Activated T-cell treated with anti-CD3 and anti-CD28 coated beads, Interleukin-2, amount 50 U/mL, for 72 hours (primary cell): ENCODE data around the gene ACSM3. TPM values are rescaled to one million over a fixed set of nuclear protein-coding genes. Genes with fewer than 3 reads are reported as not detected.

ENCODE experiments used
- ATAC-seq, 2 donors: fragments of 150-1000 bp; cut with Tn5 transposase; replicated peaks in 1 of 2; 2 replicates each; pipeline ENCODE4 v1.10.0; 2021; ENCODE audit warnings: moderate library complexity in 2 of 2, mild to moderate bottlenecking in 1 of 2
- DNase-seq, 2 donors: peaks; one replicate each; pipeline ENCODE4 v3.0.0; 2021 to 2022; ENCODE audit warnings: mixed read lengths in 1 of 2
- H3K27ac Mint-ChIP-seq: one replicate; pipeline ENCODE4 v1.8.0; 2022; ENCODE audit warnings: mild to moderate bottlenecking, moderate library complexity, mixed read lengths
- H3K27me3 Mint-ChIP-seq: one replicate; pipeline ENCODE4 v1.8.0; 2022; ENCODE audit warnings: low read depth, mixed read lengths
- H3K36me3 Mint-ChIP-seq, 2 donors: one replicate each; pipeline ENCODE4 v1.8.0; 2022; ENCODE audit warnings: mixed read lengths in 2 of 2, mild to moderate bottlenecking in 1 of 2; ENCODE audit not compliant: insufficient read depth in 2 of 2
- H3K4me1 Mint-ChIP-seq: one replicate; pipeline ENCODE4 v1.8.0; 2022; ENCODE audit warnings: low read depth, mixed read lengths
- H3K4me3 Mint-ChIP-seq, 2 donors: one replicate each; pipeline ENCODE4 v1.8.0; 2022; ENCODE audit warnings: mild to moderate bottlenecking in 2 of 2, mixed read lengths in 2 of 2, moderate library complexity in 2 of 2
- H3K9me3 Mint-ChIP-seq, 2 donors: one replicate each; pipeline ENCODE4 v1.8.0; 2022; ENCODE audit warnings: mixed read lengths in 2 of 2
- total RNA-seq, 2 donors: library from RNA; stranded (reverse); gene quantifications; one replicate each; pipeline ENCODE4 v1.2.3, GENCODE V29; 2022

Gene ACSM3
- total RNA-seq, 2 donors from 2014 or later: 23.7 to 26.7 TPM

DNA sequence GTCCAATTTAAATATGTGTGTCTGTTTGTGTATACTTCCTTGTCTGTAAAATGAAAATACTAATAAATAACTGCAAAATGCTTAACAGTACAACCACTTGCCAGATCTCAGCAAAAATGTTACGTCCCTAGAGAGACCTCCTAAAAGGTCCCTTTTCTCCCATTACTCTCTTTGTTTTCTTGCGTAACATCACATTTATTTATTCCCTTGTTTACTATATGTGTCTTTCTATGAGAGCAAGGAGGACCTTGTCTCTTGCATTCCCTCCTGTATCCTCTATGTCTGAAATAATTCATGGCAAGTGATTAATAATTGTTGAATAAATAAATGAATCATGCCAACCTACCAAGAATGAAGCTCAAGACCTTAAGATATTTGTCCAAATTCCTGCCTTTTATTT lies 1.9 kb downstream of the ACSM3 start:
- no peak for ATAC-seq
- Mint-ChIP-seq H3K9me3 (peaks cover 4 to 7% of the 10 kb centered on the region in 2 donors), H3K4me3 (no peak overlapping the region), H3K27ac (no peak overlapping the region), H3K27me3 (no peaks in the 10 kb centered on the region), H3K36me3 (peaks cover 4 to 12% of the 10 kb centered on the region in 2 donors), H3K4me1 (peaks cover 21% of the 10 kb centered on the region)
- no peak for DNase-seq

- no peak for ATAC-seq
- Mint-ChIP-seq H3K9me3 (peaks cover 4 to 7% of the 10 kb centered on the region in 2 donors), H3K4me1 (peaks cover 21% of the 10 kb centered on the region), H3K36me3 (peaks cover 4 to 12% of the 10 kb centered on the region in 2 donors), H3K27ac (no peak overlapping the region), H3K4me3 (no peak overlapping the region), H3K27me3 (no peaks in the 10 kb centered on the region)
- DNase-seq: no peak
Measured at GRCh38 chr16:20766294-20766693, 2.5 kb downstream of the ACSM3 start.

GRCh38 chr16:20767577-20767976 lies 3.8 kb downstream of the ACSM3 start:
- Mint-ChIP-seq H3K9me3 (peaks cover 2% of the 10 kb centered on the region in 2 donors), H3K27me3 (no peaks in the 10 kb centered on the region), H3K4me3 (no peak overlapping the region), H3K27ac (no peak overlapping the region), H3K36me3 (peaks cover 2 to 6% of the 10 kb centered on the region in 2 donors), H3K4me1 (peaks cover 15% of the 10 kb centered on the region)
- ATAC-seq (no peak), DNase-seq (no peak)

DNA sequence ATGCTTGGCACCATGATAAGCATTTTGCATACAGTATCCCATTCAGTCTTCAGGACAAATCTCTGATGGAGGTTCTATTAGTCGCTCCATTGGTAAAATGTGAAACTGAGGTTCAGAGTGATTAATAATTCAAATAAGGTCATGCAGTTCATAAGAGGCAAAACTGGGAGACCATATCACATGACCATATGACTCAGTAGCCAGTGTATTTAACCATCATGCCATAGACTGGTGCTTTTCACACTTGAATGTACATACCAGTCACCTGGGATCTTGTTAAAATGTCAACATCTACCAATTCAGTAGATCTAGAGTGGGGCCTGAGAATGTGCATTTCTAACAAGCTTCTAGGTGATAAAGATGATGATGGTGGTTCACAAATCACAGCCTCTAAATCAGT lies 4.3 kb downstream of the ACSM3 start:
- DNase-seq: no peak
- peaks cover 0 to under 1% of the 10 kb centered on the region in 2 donors for H3K36me3 Mint-ChIP-seq

GRCh38 chr16:20768818-20769217 lies 5.0 kb downstream of the ACSM3 start:
- no peaks in the 10 kb centered on the region for H3K9me3 Mint-ChIP-seq
- H3K4me3 Mint-ChIP-seq: no peak overlapping the region
- no peaks in the 10 kb centered on the region for H3K27me3 Mint-ChIP-seq
- H3K27ac Mint-ChIP-seq: no peak overlapping the region
- ATAC-seq: no peak
- no peaks in the 10 kb centered on the region for H3K36me3 Mint-ChIP-seq
- no peak for DNase-seq
- peaks cover 4% of the 10 kb centered on the region for H3K4me1 Mint-ChIP-seq

More for the DNA sequence above, 4.3 kb downstream of the ACSM3 start:
- peaks cover 0 to 1% of the 10 kb centered on the region in 2 donors for H3K9me3 Mint-ChIP-seq
- ATAC-seq: no peak
- H3K27me3 Mint-ChIP-seq: no peaks in the 10 kb centered on the region
- H3K27ac Mint-ChIP-seq: no peak overlapping the region
- no peak overlapping the region for H3K4me3 Mint-ChIP-seq
- H3K4me1 Mint-ChIP-seq: peaks cover 10% of the 10 kb centered on the region

GRCh38 chr16:20773679-20774078 lies 9.9 kb downstream of the ACSM3 start:
- no peak overlapping the region for H3K4me3 Mint-ChIP-seq
- ATAC-seq: no peak
- H3K4me1 Mint-ChIP-seq: no peaks in the 10 kb centered on the region
- no peaks in the 10 kb centered on the region for H3K9me3 Mint-ChIP-seq
- no peaks in the 10 kb centered on the region for H3K27me3 Mint-ChIP-seq
- no peak for DNase-seq
- peak overlapping the region; percentile 75 for H3K27ac Mint-ChIP-seq
- no peaks in the 10 kb centered on the region for H3K36me3 Mint-ChIP-seq

- no peak overlapping the region for H3K27ac Mint-ChIP-seq
- DNase-seq: peak; percentile 63 to 67
- H3K27me3 Mint-ChIP-seq: no peaks in the 10 kb centered on the region
- no peaks in the 10 kb centered on the region for H3K4me1 Mint-ChIP-seq
- peak; percentile 77 to 81 for ATAC-seq
- H3K4me3 Mint-ChIP-seq: no peak overlapping the region
- H3K36me3 Mint-ChIP-seq: no peaks in the 10 kb centered on the region
- no peaks in the 10 kb centered on the region for H3K9me3 Mint-ChIP-seq
Measured at GRCh38 chr16:20774703-20775362, 11.0 kb downstream of the ACSM3 start.

DNA sequence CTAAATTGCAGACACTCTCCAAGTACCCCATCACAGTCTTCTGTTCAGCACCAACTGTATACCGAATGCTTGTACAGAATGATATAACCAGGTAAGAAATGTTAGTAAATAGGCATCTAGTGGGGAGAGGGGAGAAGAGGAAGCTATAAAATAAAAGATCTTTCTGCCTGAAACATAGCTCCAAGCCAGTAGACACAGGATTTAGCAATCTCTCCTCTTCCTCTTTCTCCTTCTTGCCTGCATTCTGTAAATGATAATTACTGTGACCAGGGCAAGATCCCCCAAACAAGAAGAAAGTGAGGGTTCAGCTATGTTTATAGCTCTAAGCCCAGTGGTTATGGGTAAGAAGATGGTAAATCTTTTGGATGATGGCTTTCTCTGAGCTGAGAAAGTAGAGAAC lies 17.9 kb downstream of the ACSM3 start:
- peaks cover 0 to 1% of the 10 kb centered on the region in 2 donors for H3K36me3 Mint-ChIP-seq

GRCh38 chr16:20782470-20782869 lies 18.7 kb downstream of the ACSM3 start:
- Mint-ChIP-seq H3K27me3 (no peaks in the 10 kb centered on the region), H3K4me1 (no peaks in the 10 kb centered on the region), H3K27ac (no peak overlapping the region), H3K36me3 (peaks cover 0 to 1% of the 10 kb centered on the region in 2 donors), H3K9me3 (no peaks in the 10 kb centered on the region), H3K4me3 (no peak overlapping the region)
- DNase-seq (no peak), ATAC-seq (no peak)

More for the DNA sequence above, 17.9 kb downstream of the ACSM3 start:
- Mint-ChIP-seq H3K27me3 (no peaks in the 10 kb centered on the region), H3K9me3 (no peaks in the 10 kb centered on the region), H3K27ac (no peak overlapping the region), H3K4me3 (no peak overlapping the region), H3K4me1 (no peaks in the 10 kb centered on the region)
- no peak for DNase-seq
- no peak for ATAC-seq

DNA sequence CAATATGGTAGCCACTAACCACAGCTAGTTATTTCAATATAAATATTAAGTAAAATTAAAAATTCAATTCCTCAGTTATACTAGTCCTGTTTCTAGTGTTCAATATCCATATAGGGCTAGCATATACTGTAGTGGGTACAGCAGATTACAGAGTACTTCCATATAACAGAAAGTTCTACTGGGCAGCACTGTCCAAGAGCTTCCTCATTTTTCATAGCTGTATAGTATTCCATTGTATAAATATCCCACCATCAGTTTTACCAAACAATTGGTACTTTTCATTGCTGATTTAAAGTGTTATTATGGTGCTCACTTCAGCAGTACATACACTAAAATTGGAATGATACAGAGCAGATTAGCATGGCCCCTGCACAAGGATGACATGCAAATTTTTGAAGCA lies 20.4 kb downstream of the ACSM3 start:
- ATAC-seq (no peak), DNase-seq (no peak)
- Mint-ChIP-seq H3K4me3 (no peak overlapping the region), H3K27me3 (no peaks in the 10 kb centered on the region), H3K9me3 (no peaks in the 10 kb centered on the region), H3K27ac (no peak overlapping the region), H3K4me1 (no peaks in the 10 kb centered on the region), H3K36me3 (peaks cover 0 to 1% of the 10 kb centered on the region in 2 donors)

GRCh38 chr16:20789130-20789529 lies 25.3 kb downstream of the ACSM3 start:
- DNase-seq (no peak), ATAC-seq (no peak)
- Mint-ChIP-seq H3K4me3 (no peak overlapping the region), H3K9me3 (no peaks in the 10 kb centered on the region), H3K27me3 (no peaks in the 10 kb centered on the region), H3K36me3 (no peaks in the 10 kb centered on the region), H3K27ac (no peak overlapping the region), H3K4me1 (no peaks in the 10 kb centered on the region)

DNA sequence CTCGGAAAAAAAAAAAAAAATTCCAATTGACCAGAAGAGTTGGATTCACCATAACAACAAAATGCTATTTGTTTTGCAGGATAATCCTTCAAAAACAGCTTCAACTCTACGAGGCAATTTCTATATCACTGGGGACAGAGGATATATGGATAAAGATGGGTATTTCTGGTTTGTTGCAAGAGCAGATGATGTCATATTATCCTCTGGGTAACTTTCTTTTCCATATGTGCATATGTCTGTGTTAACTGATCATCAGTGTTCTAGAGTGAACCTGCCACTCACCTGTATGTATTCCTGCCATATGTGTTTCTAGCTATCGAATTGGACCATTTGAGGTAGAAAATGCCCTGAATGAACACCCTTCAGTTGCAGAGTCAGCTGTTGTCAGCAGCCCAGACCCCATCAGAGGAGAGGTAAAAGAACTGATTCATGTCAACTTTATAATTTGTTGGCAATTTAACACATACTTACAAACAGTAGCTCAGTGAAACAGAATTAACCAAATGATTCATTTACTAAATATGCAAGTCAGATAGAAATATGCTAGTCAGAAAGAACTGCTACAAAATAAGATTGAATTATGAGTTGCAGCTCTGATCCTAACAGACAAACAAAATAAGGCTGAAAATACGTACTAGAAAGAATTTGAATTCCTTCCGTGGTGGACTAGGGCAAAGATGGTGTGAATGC lies 28.3 kb downstream of the ACSM3 start:
- Mint-ChIP-seq H3K27ac (no peak overlapping the region), H3K9me3 (no peaks in the 10 kb centered on the region), H3K36me3 (no peaks in the 10 kb centered on the region), H3K4me1 (no peaks in the 10 kb centered on the region), H3K4me3 (no peak overlapping the region), H3K27me3 (no peaks in the 10 kb centered on the region)
- DNase-seq (no peak), ATAC-seq (no peak)

DNA sequence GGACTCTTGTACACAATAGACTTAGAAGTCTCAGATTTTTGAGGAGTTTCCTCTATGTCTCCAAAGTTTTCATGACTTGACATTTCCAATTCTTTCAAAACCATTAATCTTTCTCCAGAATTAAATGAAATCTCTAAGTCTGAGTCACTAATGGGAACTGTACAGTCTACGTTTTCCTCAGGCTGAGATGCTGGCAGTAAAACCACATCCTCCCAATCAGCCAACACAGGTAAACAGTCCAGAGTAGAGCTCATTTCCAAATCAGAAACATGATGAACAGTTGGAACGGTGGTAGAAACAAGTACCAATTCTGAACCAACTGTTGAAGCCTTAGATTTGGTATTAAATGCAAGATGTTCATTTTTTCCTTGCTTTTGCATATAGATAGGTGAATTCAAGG lies 34.5 kb downstream of the ACSM3 start:
- H3K27ac Mint-ChIP-seq: no peak overlapping the region
- no peak overlapping the region for H3K4me3 Mint-ChIP-seq
- H3K27me3 Mint-ChIP-seq: no peaks in the 10 kb centered on the region
- ATAC-seq (no peak), DNase-seq (no peak)
- peaks cover 8% of the 10 kb centered on the region for H3K4me1 Mint-ChIP-seq
- peaks cover 4 to 8% of the 10 kb centered on the region in 2 donors for H3K36me3 Mint-ChIP-seq
- no peaks in the 10 kb centered on the region for H3K9me3 Mint-ChIP-seq

- H3K27ac Mint-ChIP-seq: no peak overlapping the region
- H3K4me3 Mint-ChIP-seq: no peak overlapping the region
- ATAC-seq (no peak), DNase-seq (no peak)
- H3K36me3 Mint-ChIP-seq: peaks cover 4 to 8% of the 10 kb centered on the region in 2 donors
- no peaks in the 10 kb centered on the region for H3K27me3 Mint-ChIP-seq
- no peaks in the 10 kb centered on the region for H3K9me3 Mint-ChIP-seq
- peaks cover 8% of the 10 kb centered on the region for H3K4me1 Mint-ChIP-seq
Measured at GRCh38 chr16:20799599-20799998, 35.8 kb downstream of the ACSM3 start.
